Measurements from ENCODE around the gene MPZL3. TPM values are rescaled to one million over a fixed set of nuclear protein-coding genes. Genes with fewer than 3 reads are reported as not detected.

MPZL3 gene
- polyA plus RNA-seq, 1 donor (not counting 4 experiments of a cell fraction or from before 2014, with no cell fraction given) = 7.9 TPM

DNA sequence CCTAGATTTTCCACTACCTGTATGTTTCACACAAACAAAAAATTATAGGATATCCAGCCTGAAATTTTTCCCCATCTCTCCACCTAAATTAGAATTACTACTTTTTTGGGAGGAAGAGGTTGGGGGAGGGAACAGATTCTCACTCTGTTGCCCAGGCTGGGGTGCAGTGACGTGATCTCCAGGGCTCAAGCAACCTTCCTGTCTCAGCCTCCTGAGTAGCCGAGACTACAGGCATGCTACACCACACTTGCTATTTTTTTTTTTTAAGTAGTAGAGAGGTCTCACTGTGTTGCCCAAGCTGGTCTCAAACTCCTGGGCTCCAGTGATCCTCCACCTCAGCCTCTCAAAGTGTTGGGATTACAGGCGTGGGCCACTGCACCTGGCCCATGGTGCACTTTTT lies 36.9 kb downstream of the MPZL3 start:
- dilution Hi-C loops (cut with MboI; ENCODE audit: extremely low pct_ligation_motif_present, low sequenced_read_pairs) = no loop called here
- no peak for DNase-seq (ENCODE audit: low read depth, low spot score)
- H3K9me1 ChIP-seq (ENCODE audit: control insufficient read depth, extremely low read depth, insufficient read depth, low read length) = no peaks in the 10 kb centered on the region
- FAIRE-seq = no peak
- no peaks in the 10 kb centered on the region for H3K79me2 ChIP-seq (ENCODE audit: control insufficient read depth, insufficient read depth, low read length)
- H3K4me2 ChIP-seq (ENCODE audit: control insufficient read depth, extremely low read depth, insufficient read depth, low read depth, low read length) = no peak overlapping the region
- H3K4me1 ChIP-seq (ENCODE audit: control insufficient read depth, extremely low read depth, insufficient read depth, low read length) = no peaks in the 10 kb centered on the region
- no peak overlapping the region for H2AFZ ChIP-seq (ENCODE audit: control insufficient read depth, low read length)
- H3K4me3 ChIP-seq (ENCODE audit: control insufficient read depth in 2 of 3, extremely low read depth in 1 of 3, insufficient read depth in 2 of 3, low read depth in 1 of 3, low read length in 3 of 3) = no peak overlapping the region
- peaks cover 12% of the 10 kb centered on the region for H3K27me3 ChIP-seq (ENCODE audit: control insufficient read depth, extremely low read depth, insufficient read depth, low read length)
- no peaks in the 10 kb centered on the region for H4K20me1 ChIP-seq (ENCODE audit: control insufficient read depth, extremely low read depth, insufficient read depth, low read length)
- H3K27ac ChIP-seq (ENCODE audit: control insufficient read depth, insufficient read depth, low read length) = no peak overlapping the region
- H3K36me3 ChIP-seq (ENCODE audit: control insufficient read depth in 2 of 2, extremely low read depth in 1 of 2, insufficient read depth in 2 of 2, low read length in 2 of 2) = no peaks in the 10 kb centered on the region
- no peaks in the 10 kb centered on the region for H3K9me3 ChIP-seq (ENCODE audit: control insufficient read depth, low read depth, low read length)
- no peak for TF ChIP-seq EZH2 (IDR thresholded peaks at IDR 0.05; ENCODE audit: low read length)
- TF ChIP-seq, protein P1, sequence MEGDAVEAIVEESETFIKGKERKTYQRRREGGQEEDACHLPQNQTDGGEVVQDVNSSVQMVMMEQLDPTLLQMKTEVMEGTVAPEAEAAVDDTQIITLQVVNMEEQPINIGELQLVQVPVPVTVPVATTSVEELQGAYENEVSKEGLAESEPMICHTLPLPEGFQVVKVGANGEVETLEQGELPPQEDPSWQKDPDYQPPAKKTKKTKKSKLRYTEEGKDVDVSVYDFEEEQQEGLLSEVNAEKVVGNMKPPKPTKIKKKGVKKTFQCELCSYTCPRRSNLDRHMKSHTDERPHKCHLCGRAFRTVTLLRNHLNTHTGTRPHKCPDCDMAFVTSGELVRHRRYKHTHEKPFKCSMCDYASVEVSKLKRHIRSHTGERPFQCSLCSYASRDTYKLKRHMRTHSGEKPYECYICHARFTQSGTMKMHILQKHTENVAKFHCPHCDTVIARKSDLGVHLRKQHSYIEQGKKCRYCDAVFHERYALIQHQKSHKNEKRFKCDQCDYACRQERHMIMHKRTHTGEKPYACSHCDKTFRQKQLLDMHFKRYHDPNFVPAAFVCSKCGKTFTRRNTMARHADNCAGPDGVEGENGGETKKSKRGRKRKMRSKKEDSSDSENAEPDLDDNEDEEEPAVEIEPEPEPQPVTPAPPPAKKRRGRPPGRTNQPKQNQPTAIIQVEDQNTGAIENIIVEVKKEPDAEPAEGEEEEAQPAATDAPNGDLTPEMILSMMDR (optimal IDR thresholded peaks at IDR 0.05 in 1 of 3, IDR thresholded peaks at IDR 0.05 in 1 of 3, conservative IDR thresholded peaks at IDR 0.05 in 1 of 3; ENCODE audit: extremely low read depth in 1 of 3, insufficient read depth in 2 of 3, low read length in 3 of 3) = no peak
- H3K9ac ChIP-seq (ENCODE audit: control insufficient read depth, extremely low read depth, insufficient read depth, low read length) = no peak overlapping the region

DNA sequence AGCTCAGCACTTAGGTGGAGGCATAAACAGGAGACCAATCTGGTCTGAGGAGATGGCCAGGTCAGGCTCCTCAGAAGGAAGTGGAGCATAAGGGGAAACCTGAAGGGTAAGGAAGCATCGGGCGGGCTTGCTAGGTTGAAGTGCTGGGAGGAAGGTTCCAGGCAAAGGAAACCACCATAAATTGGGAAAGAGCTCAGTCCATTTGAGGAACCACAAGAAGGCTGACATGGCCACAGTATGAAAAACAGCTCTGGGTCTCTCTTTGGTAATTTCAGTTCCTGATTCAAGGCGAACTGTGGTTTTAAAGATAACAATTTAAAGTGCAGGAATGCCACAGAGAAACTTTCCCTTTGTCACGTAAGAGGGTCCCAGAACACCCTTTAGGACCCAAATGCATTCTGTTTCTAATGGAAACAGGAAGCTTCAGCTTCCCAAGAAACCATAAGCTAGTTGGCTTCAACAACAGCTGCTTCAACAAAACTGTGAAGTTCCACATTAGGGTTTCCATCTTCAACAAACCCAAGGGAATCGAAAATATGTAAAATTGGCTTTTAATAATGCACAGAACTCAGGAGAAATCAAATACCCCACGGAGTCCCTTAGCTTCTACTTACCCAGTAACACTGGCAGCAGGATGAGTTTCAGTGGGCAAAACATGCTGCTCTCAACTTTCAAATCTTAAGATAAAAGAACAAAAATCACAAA lies 37.8 kb downstream of the MPZL3 start:
- H3K4me1 ChIP-seq (ENCODE audit: control insufficient read depth, extremely low read depth, insufficient read depth, low read length) = no peaks in the 10 kb centered on the region
- H3K9me3 ChIP-seq (ENCODE audit: control insufficient read depth, low read depth, low read length) = no peaks in the 10 kb centered on the region
- dilution Hi-C loops (cut with MboI; ENCODE audit: extremely low pct_ligation_motif_present, low sequenced_read_pairs) = no loop called here
- no peak overlapping the region for H3K27ac ChIP-seq (ENCODE audit: control insufficient read depth, insufficient read depth, low read length)
- peaks cover 7% of the 10 kb centered on the region for H3K27me3 ChIP-seq (ENCODE audit: control insufficient read depth, extremely low read depth, insufficient read depth, low read length)
- no peak for DNase-seq (ENCODE audit: low read depth, low spot score)
- H2AFZ ChIP-seq (ENCODE audit: control insufficient read depth, low read length) = no peak overlapping the region
- H3K36me3 ChIP-seq (ENCODE audit: control insufficient read depth in 2 of 2, extremely low read depth in 1 of 2, insufficient read depth in 2 of 2, low read length in 2 of 2) = no peaks in the 10 kb centered on the region
- H3K9ac ChIP-seq (ENCODE audit: control insufficient read depth, extremely low read depth, insufficient read depth, low read length) = no peak overlapping the region
- no peak overlapping the region for H3K4me3 ChIP-seq (ENCODE audit: control insufficient read depth in 2 of 3, extremely low read depth in 1 of 3, insufficient read depth in 2 of 3, low read depth in 1 of 3, low read length in 3 of 3)
- FAIRE-seq = no peak
- no peaks in the 10 kb centered on the region for H4K20me1 ChIP-seq (ENCODE audit: control insufficient read depth, extremely low read depth, insufficient read depth, low read length)
- no peaks in the 10 kb centered on the region for H3K79me2 ChIP-seq (ENCODE audit: control insufficient read depth, insufficient read depth, low read length)
- TF ChIP-seq, protein P1 (optimal IDR thresholded peaks at IDR 0.05 in 1 of 3, IDR thresholded peaks at IDR 0.05 in 1 of 3, conservative IDR thresholded peaks at IDR 0.05 in 1 of 3; ENCODE audit: extremely low read depth in 1 of 3, insufficient read depth in 2 of 3, low read length in 3 of 3) = no peak
- TF ChIP-seq EZH2 (IDR thresholded peaks at IDR 0.05; ENCODE audit: low read length) = no peak
- no peak overlapping the region for H3K4me2 ChIP-seq (ENCODE audit: control insufficient read depth, extremely low read depth, insufficient read depth, low read depth, low read length)
- no peaks in the 10 kb centered on the region for H3K9me1 ChIP-seq (ENCODE audit: control insufficient read depth, extremely low read depth, insufficient read depth, low read length)

All from keratinocyte (primary cell).